ENCODE results near the gene KDM5A.

The KDM5A gene

GRCh38 chr12:256225-256624 is 132.9 kb downstream of the KDM5A start:
- H3K9ac ChIP-seq = no peak overlapping the region
- H3K27ac ChIP-seq = no peak overlapping the region
- H3K36me3 ChIP-seq (ENCODE audit: control insufficient read depth, insufficient read depth, low read length) = no peaks in the 10 kb centered on the region
- no peak overlapping the region for H2AFZ ChIP-seq
- H3K4me3 ChIP-seq (ENCODE audit: low read depth, low read length) = no peak overlapping the region
- no peaks in the 10 kb centered on the region for H3K9me3 ChIP-seq (ENCODE audit: control insufficient read depth, low read length)
- TF ChIP-seq CTCF (IDR thresholded peaks at IDR 0.05) = no peak
- H3K4me1 ChIP-seq = peaks cover 4% of the 10 kb centered on the region
- H3K4me2 ChIP-seq (ENCODE audit: low read length) = no peak overlapping the region
- H3K27me3 ChIP-seq (ENCODE audit: control insufficient read depth, insufficient read depth, low read length) = no peaks in the 10 kb centered on the region
- H3K79me2 ChIP-seq = no peaks in the 10 kb centered on the region

- H3K79me2 ChIP-seq = no peaks in the 10 kb centered on the region
- H3K27me3 ChIP-seq (ENCODE audit: control insufficient read depth, insufficient read depth, low read length) = no peaks in the 10 kb centered on the region
- H3K4me1 ChIP-seq = peaks cover 4% of the 10 kb centered on the region
- H2AFZ ChIP-seq = no peak overlapping the region
- H3K36me3 ChIP-seq (ENCODE audit: control insufficient read depth, insufficient read depth, low read length) = no peaks in the 10 kb centered on the region
- H3K4me2 ChIP-seq (ENCODE audit: low read length) = no peak overlapping the region
- no peak for TF ChIP-seq CTCF (IDR thresholded peaks at IDR 0.05)
- H3K9me3 ChIP-seq (ENCODE audit: control insufficient read depth, low read length) = no peaks in the 10 kb centered on the region
- no peak overlapping the region for H3K27ac ChIP-seq
- H3K4me3 ChIP-seq (ENCODE audit: low read depth, low read length) = no peak overlapping the region
- no peak overlapping the region for H3K9ac ChIP-seq
These were observed 134.2 kb downstream of the KDM5A start for GRCh38 chr12:254912-255311.

- Histone ChIP-seq H3K27ac (no peak overlapping the region), H3K9me3 (ENCODE audit: control insufficient read depth, low read length) (no peaks in the 10 kb centered on the region), H3K27me3 (ENCODE audit: control insufficient read depth, insufficient read depth, low read length) (no peaks in the 10 kb centered on the region), H3K9ac (no peak overlapping the region), H3K79me2 (no peaks in the 10 kb centered on the region), H3K4me2 (ENCODE audit: low read length) (no peak overlapping the region), H2AFZ (no peak overlapping the region), H3K4me1 (peaks cover 4% of the 10 kb centered on the region), H3K4me3 (ENCODE audit: low read depth, low read length) (no peak overlapping the region), H3K36me3 (ENCODE audit: control insufficient read depth, insufficient read depth, low read length) (no peaks in the 10 kb centered on the region)
- TF ChIP-seq CTCF (IDR thresholded peaks at IDR 0.05) = no peak
These were observed 135.1 kb downstream of the KDM5A start for GRCh38 chr12:254039-254438.

GRCh38 chr12:253116-253831 is 135.8 kb downstream of the KDM5A start:
- H3K27ac ChIP-seq = no peak overlapping the region
- no peaks in the 10 kb centered on the region for H3K27me3 ChIP-seq (ENCODE audit: control insufficient read depth, insufficient read depth, low read length)
- no peak for TF ChIP-seq CTCF (IDR thresholded peaks at IDR 0.05)
- no peaks in the 10 kb centered on the region for H3K9me3 ChIP-seq (ENCODE audit: control insufficient read depth, low read length)
- H3K79me2 ChIP-seq = no peaks in the 10 kb centered on the region
- H3K36me3 ChIP-seq (ENCODE audit: control insufficient read depth, insufficient read depth, low read length) = no peaks in the 10 kb centered on the region
- no peak overlapping the region for H3K4me3 ChIP-seq (ENCODE audit: low read depth, low read length)
- H2AFZ ChIP-seq = no peak overlapping the region
- no peak overlapping the region for H3K4me2 ChIP-seq (ENCODE audit: low read length)
- no peak overlapping the region for H3K9ac ChIP-seq
- peaks cover 4% of the 10 kb centered on the region for H3K4me1 ChIP-seq

- no peak overlapping the region for H2AFZ ChIP-seq
- H3K36me3 ChIP-seq (ENCODE audit: control insufficient read depth, insufficient read depth, low read length) = no peaks in the 10 kb centered on the region
These were observed 136.5 kb downstream of the KDM5A start for GRCh38 chr12:252636-253035.

More at GRCh38 chr12:252636-253035, 136.5 kb downstream of the KDM5A start:
- no peak overlapping the region for H3K4me3 ChIP-seq (ENCODE audit: low read depth, low read length)
- no peaks in the 10 kb centered on the region for H3K9me3 ChIP-seq (ENCODE audit: control insufficient read depth, low read length)
- no peaks in the 10 kb centered on the region for H3K79me2 ChIP-seq
- no peak overlapping the region for H3K27ac ChIP-seq
- no peaks in the 10 kb centered on the region for H3K27me3 ChIP-seq (ENCODE audit: control insufficient read depth, insufficient read depth, low read length)
- H3K9ac ChIP-seq = no peak overlapping the region
- no peak for TF ChIP-seq CTCF (IDR thresholded peaks at IDR 0.05)
- peaks cover 4% of the 10 kb centered on the region for H3K4me1 ChIP-seq
- H3K4me2 ChIP-seq (ENCODE audit: low read length) = no peak overlapping the region
